Gastrocnemius medialis (tissue), 4 donors: ENCODE results near the gene TIPRL.

Experiments used
- CTCF ChIP-seq, 5 experiments: fragments of 450-650 bp in 3 of 5; fragments of 200-600 bp in 2 of 5; sonication (generic) in 2 of 5; IDR thresholded peaks in 4 of 5; conservative IDR thresholded peaks in 1 of 5; 1 replicate in 4 of 5; 2 replicates in 1 of 5; pipeline ENCODE4 v1.5.1; 2016 to 2019; ENCODE audit warnings: antibody characterized with exemption in 5 of 5, mild to moderate bottlenecking in 3 of 5, moderate library complexity in 3 of 5
- POLR2A ChIP-seq, 2 donors: fragments of 450-650 bp; IDR thresholded peaks; one replicate each; pipeline ENCODE4 v1.6.1; 2017; ENCODE audit warnings: antibody characterized with exemption in 2 of 2, mild to moderate bottlenecking in 2 of 2, moderate library complexity in 2 of 2

GRCh38 chr1:168195199-168196135, 16.7 kb downstream of the TIPRL start:
- TF ChIP-seq CTCF (IDR thresholded peaks at IDR 0.05 in 4 of 5, conservative IDR thresholded peaks at IDR 0.05 in 1 of 5) (no peak), POLR2A (IDR thresholded peaks at IDR 0.05) (no peak)
